Cardiac fibroblast (primary cell): ENCODE data around the gene NPR3.
A peak's percentile ranks its signal among the peaks of the same experiment; 100 is the strongest.

Experiments used
- DNase-seq, 2 donors: peaks; one replicate each; pipeline versions ENCODE4 v3.0.0 to v3.0.0-alpha.2; 2010; ENCODE audit warnings: low read depth in 2 of 2
- H3K4me3 ChIP-seq, 2 donors: replicated peaks in 1 of 2; 1 replicate in 1 of 2; 2 replicates in 1 of 2; pipeline ENCODE4 v1.5.1; 2011; ENCODE audit warnings: low read depth in 2 of 2, low read length in 2 of 2, mild to moderate bottlenecking in 2 of 2, moderate library complexity in 1 of 2
- TF ChIP-seq, protein P1 (sequence below): IDR thresholded peaks from one replicate; pipeline ENCODE4 v1.5.1; 2011; ENCODE audit warnings: low read depth, mild to moderate bottlenecking, low read length, inconsistent platforms

The NPR3 gene

DNA sequence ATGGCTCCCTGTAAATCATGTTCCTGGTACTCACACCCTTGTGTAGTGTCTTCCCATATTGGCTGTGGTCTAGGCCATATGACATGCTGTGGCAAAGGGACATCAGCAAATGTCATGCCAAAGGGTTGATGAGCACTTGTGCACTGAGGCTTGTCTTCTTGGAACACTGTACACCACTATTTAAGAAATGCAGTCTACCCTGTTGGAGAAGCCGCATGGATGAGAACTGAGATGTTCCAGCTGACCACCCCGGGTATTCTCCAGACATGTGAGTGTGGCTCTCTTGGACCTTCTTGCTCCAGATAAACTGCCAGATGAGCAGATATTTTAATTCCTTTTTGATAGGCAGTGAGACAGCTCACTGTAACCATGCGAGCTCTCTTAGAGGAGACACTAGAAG, 20.5 kb upstream of the NPR3 start:
- no peak overlapping the region for H3K4me3 ChIP-seq
- DNase-seq: no peak
- TF ChIP-seq, protein P1, sequence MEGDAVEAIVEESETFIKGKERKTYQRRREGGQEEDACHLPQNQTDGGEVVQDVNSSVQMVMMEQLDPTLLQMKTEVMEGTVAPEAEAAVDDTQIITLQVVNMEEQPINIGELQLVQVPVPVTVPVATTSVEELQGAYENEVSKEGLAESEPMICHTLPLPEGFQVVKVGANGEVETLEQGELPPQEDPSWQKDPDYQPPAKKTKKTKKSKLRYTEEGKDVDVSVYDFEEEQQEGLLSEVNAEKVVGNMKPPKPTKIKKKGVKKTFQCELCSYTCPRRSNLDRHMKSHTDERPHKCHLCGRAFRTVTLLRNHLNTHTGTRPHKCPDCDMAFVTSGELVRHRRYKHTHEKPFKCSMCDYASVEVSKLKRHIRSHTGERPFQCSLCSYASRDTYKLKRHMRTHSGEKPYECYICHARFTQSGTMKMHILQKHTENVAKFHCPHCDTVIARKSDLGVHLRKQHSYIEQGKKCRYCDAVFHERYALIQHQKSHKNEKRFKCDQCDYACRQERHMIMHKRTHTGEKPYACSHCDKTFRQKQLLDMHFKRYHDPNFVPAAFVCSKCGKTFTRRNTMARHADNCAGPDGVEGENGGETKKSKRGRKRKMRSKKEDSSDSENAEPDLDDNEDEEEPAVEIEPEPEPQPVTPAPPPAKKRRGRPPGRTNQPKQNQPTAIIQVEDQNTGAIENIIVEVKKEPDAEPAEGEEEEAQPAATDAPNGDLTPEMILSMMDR: no peak

DNA sequence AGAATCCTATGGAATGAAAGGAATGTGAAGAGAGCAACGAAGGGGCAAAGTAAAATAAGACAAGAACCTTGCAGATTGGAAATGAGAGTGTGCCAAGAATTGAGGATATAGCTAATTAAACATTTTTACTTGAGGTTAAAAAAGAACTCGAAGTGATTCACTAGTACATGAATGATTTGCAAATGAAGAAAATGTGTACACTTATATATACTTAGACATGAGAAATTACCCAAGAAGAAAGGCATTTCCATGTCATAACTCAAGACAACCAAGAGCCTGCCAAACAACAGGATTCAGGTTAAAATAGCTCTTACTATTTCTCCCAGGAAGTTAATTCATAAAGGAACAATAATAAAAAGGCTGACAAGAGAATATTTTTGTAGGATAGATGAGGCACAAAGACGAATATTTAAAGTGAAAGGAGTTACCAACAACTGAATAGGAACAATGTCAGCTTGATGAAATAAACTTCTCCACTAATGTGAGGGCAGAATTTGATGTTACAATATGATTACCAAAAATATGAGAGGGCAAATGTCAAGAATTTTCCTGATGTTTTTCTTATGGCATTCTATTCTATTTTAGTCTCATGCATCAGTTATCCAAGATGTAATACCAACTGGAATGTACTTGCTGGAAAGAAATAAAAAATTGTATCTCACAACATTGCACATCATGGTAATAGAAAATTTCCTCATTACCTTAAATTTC, 18.9 kb upstream of the NPR3 start:
- H3K4me3 ChIP-seq: no peak overlapping the region
- peak; percentile 50 to 77 for DNase-seq
- TF ChIP-seq, protein P1: no peak

GRCh38 chr5:32703957-32704356, 7.2 kb upstream of the NPR3 start:
- TF ChIP-seq, protein P1: no peak
- DNase-seq: no peak
- H3K4me3 ChIP-seq: no peak overlapping the region

GRCh38 chr5:32707418-32707997, 3.6 kb upstream of the NPR3 start:
- H3K4me3 ChIP-seq: no peak overlapping the region
- TF ChIP-seq, protein P1: peak; percentile 44
- DNase-seq: peak; percentile 57 to 63

- DNase-seq: no peak
Observed at GRCh38 chr5:32708949-32709348, 2.2 kb upstream of the NPR3 start.

GRCh38 chr5:32709750-32710549, 1.2 kb upstream of the NPR3 start:
- DNase-seq: peak; percentile 80 to 84
- peak overlapping the region; percentile 64 to 65 for H3K4me3 ChIP-seq
- TF ChIP-seq, protein P1: peak; percentile 81

More at GRCh38 chr5:32708949-32709348, 2.2 kb upstream of the NPR3 start:
- TF ChIP-seq, protein P1: no peak
- H3K4me3 ChIP-seq: no peak overlapping the region
